CD4-positive, alpha-beta T cell treated with Interleukin-15 for 4 hours (primary cell): ENCODE measurements around the gene PNPLA5.

ENCODE experiments used
- DNase-seq: peaks from one replicate; pipeline ENCODE4 v3.0.0-alpha.2; 2020; ENCODE audit warnings: low spot score

Gene PNPLA5

DNA sequence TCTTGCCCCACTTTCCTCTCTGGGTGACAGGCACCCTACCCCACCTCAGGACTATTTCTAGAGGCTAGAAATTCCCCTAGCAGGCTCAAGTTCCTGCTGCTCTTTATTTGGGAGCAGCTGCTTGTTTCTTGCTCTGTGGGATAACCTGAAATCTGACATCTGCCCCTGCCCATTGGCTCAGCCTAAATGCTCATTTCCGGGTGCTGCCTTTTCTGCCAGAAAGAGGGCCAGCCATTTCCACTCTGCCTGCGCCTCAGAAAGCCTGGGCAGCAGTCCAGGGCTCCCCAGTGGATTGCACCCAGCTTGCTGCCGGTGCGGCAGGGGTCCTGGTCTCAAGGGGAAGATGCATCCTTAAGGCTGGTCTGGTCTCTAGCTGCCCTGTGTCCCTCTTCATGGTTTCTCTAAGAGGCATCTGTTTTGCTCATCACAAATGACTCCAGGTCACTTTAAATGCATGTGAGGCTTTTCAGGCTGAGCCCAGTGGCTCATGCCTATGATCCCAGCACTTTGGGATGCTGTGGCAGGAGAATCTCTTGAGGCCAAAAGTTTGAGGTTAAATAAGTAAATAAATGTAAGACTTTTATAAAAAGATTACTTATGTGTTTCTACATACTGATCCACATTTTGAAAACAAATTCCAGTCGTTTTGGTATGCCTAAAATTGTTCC, 10.3 kb upstream of the PNPLA5 start:
- no peak for DNase-seq

GRCh38 chr22:43900206-43900605, 8.4 kb upstream of the PNPLA5 start:
- DNase-seq = no peak

- no peak for DNase-seq
Measured at GRCh38 chr22:43897751-43898261, 6.0 kb upstream of the PNPLA5 start.

GRCh38 chr22:43895986-43896645, 4.3 kb upstream of the PNPLA5 start:
- DNase-seq = no peak

DNA sequence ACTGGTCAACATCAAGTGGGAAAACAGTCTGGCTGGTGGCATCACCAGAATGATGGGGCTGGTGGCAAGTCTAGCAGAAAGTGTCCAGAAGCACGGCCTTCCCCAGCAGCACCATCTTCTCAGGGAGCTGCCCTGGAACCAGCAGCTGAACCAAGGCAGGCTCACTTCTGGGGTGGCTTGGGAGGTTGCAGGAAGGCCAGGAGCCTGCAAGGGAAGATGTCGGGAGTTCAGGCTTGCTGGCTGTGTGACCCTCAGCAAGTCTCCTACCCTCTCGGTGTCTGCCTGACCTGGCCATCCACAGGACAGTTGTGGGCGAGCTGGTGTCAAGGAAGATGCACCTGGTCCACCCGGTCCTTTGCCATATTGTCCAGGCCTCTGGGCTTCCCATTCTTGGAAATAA, 2.3 kb upstream of the PNPLA5 start:
- DNase-seq = no peak

DNA sequence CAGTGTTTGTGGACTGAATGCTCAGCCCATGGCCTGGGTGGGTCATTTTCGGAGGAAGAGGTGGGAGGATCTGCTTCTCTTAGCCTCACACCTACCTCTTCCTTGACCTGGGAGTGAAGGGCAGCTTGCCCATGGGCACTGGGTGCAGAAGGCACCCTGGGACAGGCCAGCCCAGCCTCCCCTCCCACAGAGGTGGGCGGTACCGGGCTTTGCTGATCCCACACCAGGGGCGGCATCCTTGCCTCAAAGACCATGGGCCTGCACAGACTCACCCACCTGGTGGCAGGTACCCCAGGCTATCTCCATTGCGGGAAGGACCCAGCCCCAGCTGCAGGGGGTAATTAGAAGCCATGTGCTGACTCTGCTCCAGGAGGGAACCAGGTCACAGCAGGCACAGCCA, 1.5 kb upstream of the PNPLA5 start:
- no peak for DNase-seq

- no peak for DNase-seq
Measured at GRCh38 chr22:43892183-43892894, 526 bp upstream of the PNPLA5 start.

GRCh38 chr22:43890901-43891331, 897 bp downstream of the PNPLA5 start:
- no peak for DNase-seq

GRCh38 chr22:43889860-43890253, 2.0 kb downstream of the PNPLA5 start:
- no peak for DNase-seq

DNA sequence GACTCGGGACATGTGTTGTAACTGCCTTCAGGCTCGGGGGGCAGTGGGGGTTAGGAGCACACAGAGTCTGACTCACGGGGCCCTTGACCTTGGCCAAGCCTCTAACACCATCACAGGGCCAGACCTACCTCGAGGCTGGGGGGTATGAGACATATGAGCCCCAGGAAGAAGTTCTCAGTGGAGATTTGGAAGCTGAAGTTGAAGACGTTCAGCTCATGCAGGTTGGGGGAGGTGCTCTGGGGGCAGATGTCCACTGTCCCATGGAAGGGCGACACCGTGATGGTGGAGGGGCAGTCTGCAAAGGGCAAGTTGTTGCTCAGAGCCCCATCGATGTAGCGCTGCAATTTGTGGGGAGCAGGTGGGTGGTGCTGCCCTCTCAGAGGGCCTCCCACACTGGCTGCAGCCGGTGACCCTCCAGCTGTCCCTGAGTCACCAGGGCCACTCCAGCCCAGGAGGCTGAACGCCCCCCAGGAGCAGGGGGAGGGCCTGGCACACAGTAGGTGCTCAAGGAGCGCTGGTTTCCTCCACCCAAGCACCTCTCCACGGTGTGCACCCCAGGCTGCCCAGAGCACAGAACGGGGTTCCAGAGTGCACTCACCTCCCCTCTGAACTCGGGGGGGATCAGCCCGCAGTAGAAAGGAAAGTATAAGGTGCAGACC, 2.5 kb downstream of the PNPLA5 start:
- no peak for DNase-seq

- no peak for DNase-seq
Measured at GRCh38 chr22:43888740-43889139, 3.1 kb downstream of the PNPLA5 start.

- no peak for DNase-seq
Measured at GRCh38 chr22:43887391-43887790, 4.4 kb downstream of the PNPLA5 start.

- DNase-seq = no peak
Measured at GRCh38 chr22:43886231-43886630, 5.6 kb downstream of the PNPLA5 start.

- DNase-seq = no peak
Measured at GRCh38 chr22:43885786-43886185, 6.0 kb downstream of the PNPLA5 start.

GRCh38 chr22:43885319-43885671, 6.5 kb downstream of the PNPLA5 start:
- no peak for DNase-seq

DNA sequence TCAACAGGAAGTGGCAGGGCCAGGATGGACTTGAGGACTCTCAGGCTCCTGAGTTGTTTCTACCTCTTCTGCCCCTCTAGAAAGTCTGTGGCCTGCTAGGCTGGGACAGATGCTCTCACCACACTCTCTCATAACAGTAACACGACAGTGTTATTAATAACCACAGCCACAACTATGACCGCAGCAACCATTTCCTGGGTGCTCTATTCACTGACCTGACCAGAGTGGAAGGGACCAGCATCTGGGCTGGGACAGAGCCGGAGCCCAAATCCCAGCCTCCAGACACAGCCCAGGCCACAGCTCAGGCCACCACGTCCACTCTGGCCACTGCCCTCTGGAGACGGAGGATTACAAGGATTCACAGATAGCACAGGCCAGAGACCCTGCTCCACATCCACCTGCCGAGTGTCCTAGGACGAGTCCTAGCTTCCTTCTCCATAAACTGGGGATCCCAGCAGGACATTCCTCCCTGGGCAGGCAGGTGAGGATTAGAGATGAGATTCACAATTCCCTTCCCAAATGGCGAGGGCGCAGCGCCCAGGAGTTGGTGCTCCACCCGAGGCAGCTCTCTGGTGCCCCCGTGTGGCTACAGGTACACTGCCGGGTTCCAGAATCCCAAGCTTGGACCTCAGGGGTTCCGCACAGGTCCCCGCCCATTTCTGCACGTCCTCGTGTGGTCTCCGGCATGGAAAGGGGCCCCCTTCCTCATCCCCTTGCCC, 7.1 kb downstream of the PNPLA5 start:
- DNase-seq = peak; percentile 25

DNA sequence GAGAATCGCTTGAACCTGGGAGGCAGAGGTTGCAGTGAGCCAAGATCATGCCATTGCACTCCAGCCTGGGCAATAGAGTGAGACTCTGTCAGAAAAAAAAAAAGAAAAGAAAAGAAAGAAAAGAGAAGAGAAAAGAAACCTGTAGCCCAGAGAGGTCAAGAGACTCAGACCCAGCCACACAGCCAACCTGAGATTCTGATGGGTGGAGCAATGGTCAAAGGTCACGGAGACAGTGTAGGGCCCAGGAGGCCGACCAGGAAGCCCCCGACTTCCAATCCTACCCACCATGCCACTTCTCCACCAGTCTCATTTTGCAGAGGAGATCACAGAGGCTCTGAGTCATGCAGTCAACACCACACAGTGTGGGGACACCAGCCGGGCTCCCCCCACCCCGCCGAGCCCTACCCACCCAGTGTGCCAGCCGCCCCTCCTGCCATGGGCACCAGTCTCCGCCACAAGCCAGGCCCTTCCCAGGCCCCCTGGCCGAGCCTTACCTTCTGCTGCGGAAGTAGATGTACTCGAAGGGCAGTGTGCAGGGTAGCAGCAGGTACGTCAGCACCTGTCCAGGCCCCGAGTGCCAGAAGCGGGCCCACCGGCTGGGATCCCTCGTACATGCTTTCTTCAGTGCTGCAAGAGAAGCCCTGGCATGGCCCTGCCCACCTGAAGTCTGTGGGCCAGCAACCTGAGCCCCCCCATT, 7.9 kb downstream of the PNPLA5 start:
- DNase-seq = no peak

DNA sequence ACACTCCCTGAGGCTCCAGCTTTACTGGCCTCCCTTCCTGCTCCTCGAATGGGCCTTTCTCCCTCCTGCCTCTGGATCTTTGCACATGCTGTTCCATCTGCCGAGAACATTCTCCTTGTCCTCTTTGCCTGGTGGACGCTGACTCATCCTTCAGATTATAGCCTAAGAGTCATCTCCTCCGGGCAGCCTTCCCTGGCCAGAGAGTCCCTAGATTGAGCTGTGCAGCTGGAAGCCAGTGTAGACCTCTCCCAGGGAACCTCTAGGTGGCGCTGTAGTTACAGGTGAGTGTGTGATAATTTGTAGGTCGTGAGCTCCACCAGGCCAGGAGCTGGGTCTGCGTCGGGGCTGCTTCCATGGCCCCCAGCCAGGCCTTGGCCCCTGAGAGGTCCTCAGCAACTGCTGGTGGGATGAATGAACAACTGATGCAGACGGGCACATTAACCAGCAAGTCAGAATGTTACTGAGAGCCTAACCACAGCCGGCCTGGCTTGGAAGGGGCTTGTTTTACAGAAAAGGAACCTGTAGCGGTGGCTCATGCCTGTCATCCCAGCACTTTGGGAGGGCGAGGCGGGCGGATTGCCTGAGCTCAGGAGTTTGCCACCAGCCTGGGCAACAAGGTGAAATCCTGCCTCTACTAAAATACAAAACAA, 8.7 kb downstream of the PNPLA5 start:
- DNase-seq = peak; percentile 45

GRCh38 chr22:43882122-43882767, 9.6 kb downstream of the PNPLA5 start:
- no peak for DNase-seq
